Right lobe of liver (tissue), 6 donors: ENCODE measurements around the gene VAC14. TPM values are rescaled to one million over a fixed set of nuclear protein-coding genes. Genes with fewer than 3 reads are reported as not detected.

Experiments
- ATAC-seq, 4 donors: fragments of 200-7000 bp; cut with Tn5 transposase; one replicate each; pipeline ENCODE4 v1.9.1; 2020; ENCODE audit warnings: mild to moderate bottlenecking in 4 of 4, moderate library complexity in 4 of 4
- DNase-seq, 3 donors: peaks; one replicate each; pipeline ENCODE4 v3.0.0-alpha.2; 2020
- H3K27ac ChIP-seq, 3 donors: fragments of 200-600 bp; one replicate each; pipeline ENCODE4 v1.8.0; 2022
- H3K27me3 ChIP-seq, 2 donors: fragments of 200-600 bp; one replicate each; pipeline ENCODE4 v1.8.0; 2022
- H3K36me3 ChIP-seq, 4 donors: fragments of 200-600 bp; sonication (generic) in 1 of 4; one replicate each; pipeline versions ENCODE4 v1.5.1 to v1.8.0; 2017 to 2022; ENCODE audit warnings: control low read depth in 1 of 4
- H3K4me1 ChIP-seq, 4 donors: fragments of 200-600 bp; sonication (generic) in 1 of 4; one replicate each; pipeline versions ENCODE4 v1.5.1 to v1.8.0; 2017 to 2022; ENCODE audit warnings: control low read depth in 1 of 4
- H3K4me3 ChIP-seq, 3 donors: fragments of 200-600 bp; one replicate each; pipeline ENCODE4 v1.8.0; 2022
- H3K9me3 ChIP-seq, 4 donors: fragments of 200-600 bp; sonication (generic) in 1 of 4; one replicate each; pipeline versions ENCODE4 v1.5.1 to v1.8.0; 2017 to 2022; ENCODE audit warnings: control low read depth in 1 of 4
- POLR2A ChIP-seq: fragments of 450-650 bp; IDR thresholded peaks from one replicate; pipeline ENCODE4 v1.6.1; 2017; ENCODE audit warnings: antibody characterized with exemption, mild to moderate bottlenecking
- WGBS: methylation state at CpG from one replicate; pipeline ENCODE4 v1.1.6; 2018; ENCODE audit warnings: low coverage, low lambda C conversion rate; ENCODE audit not compliant: insufficient coverage; ENCODE audit errors: missing lambda C conversion rate; 5-methylcytosine and 5-hydroxymethylcytosine counted together
- intact Hi-C, 2 donors: fragments of 100-400 bp; cut with DNase I; formaldehyde crosslinking; loops; one replicate each; pipeline versions ENCODE4 v1.11.2 to v1.14.1; 2022
- total RNA-seq, 6 experiments: library from RNA; depleted of rRNA in 2 of 6; stranded (reverse); fragments of >200 nt in 2 of 6; fragmentation: NEBNext Ultra II Directional in 3 of 6; extraction: Animal tissue kit (Norgen Biotek cat#: 25700) in 3 of 6; gene quantifications; one replicate each; pipeline versions ENCODE4 v1.1.0 to v1.2.4, GENCODE V29; 2016 to 2023
- TF ChIP-seq, protein P1 (sequence below), 4 donors: fragments of 200-600 bp in 3 of 4; fragments of 450-650 bp in 1 of 4; IDR thresholded peaks; one replicate each; pipeline versions ENCODE4 v1.5.1 to v1.8.0; 2016 to 2022; ENCODE audit warnings: antibody characterized with exemption in 4 of 4, mild to moderate bottlenecking in 2 of 4
- donor health status: DM: no; HTN: yes; CAD: no.
- donor health status: DM: no; HTN: no; CAD: no.
- donor health status: DM: no; HTN: no; CAD: no.
- donor health status: DM: no; HTN: yes; CAD: no.
- donor health status: DM: no; HTN: yes; CAD: no.

VAC14 gene
- total RNA-seq, 6 experiments from 2014 or later = 14.3 to 40.2 (median 23.4) TPM

DNA sequence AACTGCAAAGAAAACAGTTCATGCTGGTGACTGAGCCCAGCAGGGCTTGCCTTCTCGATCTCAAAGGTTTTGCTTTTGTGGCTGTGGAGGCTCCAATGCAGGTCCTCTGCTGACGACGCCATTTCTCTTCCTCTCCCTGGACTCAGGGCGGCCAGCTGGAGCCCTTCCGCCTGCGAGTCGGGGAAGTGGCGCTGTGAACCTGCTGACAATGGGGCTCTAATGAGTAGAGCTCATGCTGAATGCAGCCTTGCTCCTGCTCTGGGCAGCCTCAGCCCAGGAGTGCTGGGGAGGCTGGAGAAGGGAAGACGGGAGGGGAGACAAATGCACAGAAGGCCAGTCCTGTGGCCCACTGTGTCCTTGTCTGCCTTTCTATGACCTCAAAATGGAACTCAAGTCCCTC lies 43.8 kb downstream of the VAC14 start:
- Histone ChIP-seq H3K4me1 (peaks cover 0 to 23% (median 9%) of the 10 kb centered on the region in 4 donors), H3K36me3 (peaks cover 0 to 5% (median 0%) of the 10 kb centered on the region in 4 donors), H3K27ac (no peak overlapping the region), H3K27me3 (no peaks in the 10 kb centered on the region), H3K4me3 (no peak overlapping the region), H3K9me3 (no peaks in the 10 kb centered on the region)
- ATAC-seq = peak in 1 of 4 donors; percentile 22
- intact Hi-C loops = loop anchor here in 1 of 2 donors (5.0 kb wide), 1 partner anchor 80 kb away; no protein-coding TSS in a partner anchor
- WGBS = 88% methylated on average over 5 of the region's 9 CpGs
- no peak for DNase-seq
- TF ChIP-seq, protein P1, sequence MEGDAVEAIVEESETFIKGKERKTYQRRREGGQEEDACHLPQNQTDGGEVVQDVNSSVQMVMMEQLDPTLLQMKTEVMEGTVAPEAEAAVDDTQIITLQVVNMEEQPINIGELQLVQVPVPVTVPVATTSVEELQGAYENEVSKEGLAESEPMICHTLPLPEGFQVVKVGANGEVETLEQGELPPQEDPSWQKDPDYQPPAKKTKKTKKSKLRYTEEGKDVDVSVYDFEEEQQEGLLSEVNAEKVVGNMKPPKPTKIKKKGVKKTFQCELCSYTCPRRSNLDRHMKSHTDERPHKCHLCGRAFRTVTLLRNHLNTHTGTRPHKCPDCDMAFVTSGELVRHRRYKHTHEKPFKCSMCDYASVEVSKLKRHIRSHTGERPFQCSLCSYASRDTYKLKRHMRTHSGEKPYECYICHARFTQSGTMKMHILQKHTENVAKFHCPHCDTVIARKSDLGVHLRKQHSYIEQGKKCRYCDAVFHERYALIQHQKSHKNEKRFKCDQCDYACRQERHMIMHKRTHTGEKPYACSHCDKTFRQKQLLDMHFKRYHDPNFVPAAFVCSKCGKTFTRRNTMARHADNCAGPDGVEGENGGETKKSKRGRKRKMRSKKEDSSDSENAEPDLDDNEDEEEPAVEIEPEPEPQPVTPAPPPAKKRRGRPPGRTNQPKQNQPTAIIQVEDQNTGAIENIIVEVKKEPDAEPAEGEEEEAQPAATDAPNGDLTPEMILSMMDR (IDR thresholded peaks at IDR 0.05) = no peak
- TF ChIP-seq POLR2A = no peak

DNA sequence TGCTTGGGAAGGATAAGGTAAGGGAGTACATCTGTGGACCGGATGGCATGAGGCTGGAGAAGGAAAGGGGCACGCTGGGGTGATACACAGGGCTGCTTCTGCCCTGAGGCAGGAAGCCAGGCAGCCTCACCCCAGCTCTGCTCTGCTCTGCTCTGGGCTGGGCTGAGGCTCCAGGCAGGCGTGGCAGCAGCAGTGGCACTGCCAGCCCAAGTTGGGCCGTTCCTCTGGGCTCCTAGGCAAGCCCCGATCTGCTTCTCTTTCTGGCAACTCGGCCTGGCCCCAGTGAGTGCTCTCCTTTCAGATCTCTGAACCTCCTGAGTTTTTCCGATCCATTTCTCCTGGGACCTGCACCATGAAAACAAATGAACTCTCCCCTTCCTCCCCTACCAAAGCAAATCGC lies 44.9 kb downstream of the VAC14 start:
- Histone ChIP-seq H3K4me1 (peaks cover 0 to 31% (median 18%) of the 10 kb centered on the region in 4 donors), H3K27ac (no peak overlapping the region), H3K9me3 (no peaks in the 10 kb centered on the region), H3K4me3 (no peak overlapping the region), H3K27me3 (no peaks in the 10 kb centered on the region), H3K36me3 (peaks cover 0 to 5% (median 0%) of the 10 kb centered on the region in 4 donors)
- ATAC-seq (no peak), DNase-seq (no peak)
- intact Hi-C loops = loop anchor here in 1 of 2 donors (5.0 kb wide), 1 partner anchor 79 kb away; no protein-coding TSS in a partner anchor
- WGBS = 93% methylated on average over 3 of the region's 8 CpGs
- TF ChIP-seq, protein P1 (IDR thresholded peaks at IDR 0.05) = no peak
- TF ChIP-seq POLR2A = no peak

DNA sequence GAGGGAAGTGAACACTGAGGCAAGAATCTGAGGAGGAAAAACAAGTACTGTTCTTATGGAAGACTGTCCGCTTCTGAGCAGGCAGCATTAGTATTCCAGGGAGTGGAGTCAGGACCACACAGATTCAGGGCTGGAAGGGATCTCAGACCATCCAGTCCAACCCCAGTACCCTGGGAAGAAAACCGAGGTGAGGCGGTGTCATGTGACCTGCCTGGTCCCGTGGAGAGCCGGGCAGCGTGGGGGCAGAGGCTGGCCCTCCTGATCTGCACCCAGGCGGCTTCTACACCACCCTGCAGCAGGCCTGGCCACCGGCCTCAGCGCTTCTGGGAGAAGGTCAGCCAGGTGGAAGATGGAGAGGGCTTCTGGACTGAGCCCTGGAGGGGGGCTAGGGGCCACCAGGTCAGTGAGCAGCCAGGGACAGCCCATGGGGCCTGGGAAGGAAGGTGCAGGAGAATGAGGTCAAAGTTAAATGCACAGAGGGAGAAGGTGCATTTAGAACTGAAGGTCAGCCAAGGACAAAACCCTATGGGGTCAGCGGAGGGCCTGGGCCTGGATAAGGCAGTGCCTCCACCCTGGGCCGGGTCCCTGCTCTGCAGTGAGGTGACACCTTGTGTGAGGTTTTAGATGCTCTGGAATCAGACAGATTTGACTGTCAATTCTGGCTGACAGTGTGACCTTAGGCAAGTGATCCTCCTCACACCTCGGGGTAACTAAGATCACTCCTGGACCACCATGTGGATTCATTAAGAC lies 45.9 kb downstream of the VAC14 start:
- 93% methylated on average over 4 of the region's 12 CpGs for WGBS
- Histone ChIP-seq H3K36me3 (peaks cover 0 to 5% (median 0%) of the 10 kb centered on the region in 4 donors), H3K27me3 (no peaks in the 10 kb centered on the region), H3K27ac (no peak overlapping the region), H3K9me3 (no peaks in the 10 kb centered on the region), H3K4me3 (no peak overlapping the region), H3K4me1 (peaks cover 0 to 40% (median 24%) of the 10 kb centered on the region in 4 donors)
- TF ChIP-seq, protein P1 (IDR thresholded peaks at IDR 0.05) = no peak
- no peak for TF ChIP-seq POLR2A
- DNase-seq = no peak
- intact Hi-C loops = loop anchor here in 1 of 2 donors (5.0 kb wide), 1 partner anchor 78 kb away; no protein-coding TSS in a partner anchor
- ATAC-seq = no peak

DNA sequence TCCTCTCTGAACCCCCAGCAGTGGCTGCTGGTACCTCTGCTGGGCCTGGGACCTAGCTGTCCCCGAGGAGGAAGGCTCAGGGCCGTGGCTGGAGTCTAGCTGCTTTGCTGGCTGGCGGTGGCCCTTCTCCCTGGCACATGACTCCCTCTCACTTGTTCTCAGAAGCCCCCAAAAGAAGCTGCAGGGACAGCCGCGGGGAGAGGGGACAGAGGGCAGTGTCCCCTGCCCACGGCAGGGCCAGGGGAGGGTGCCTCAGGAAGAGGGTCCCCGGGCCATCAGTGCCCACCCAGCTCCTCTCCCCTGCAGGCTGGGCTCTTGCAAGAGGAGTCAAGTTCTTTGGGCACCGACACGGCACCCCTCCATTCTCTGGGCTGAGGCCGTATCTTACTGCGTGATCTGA lies 46.6 kb downstream of the VAC14 start:
- Histone ChIP-seq H3K36me3 (peaks cover 0 to 5% (median 0%) of the 10 kb centered on the region in 4 donors), H3K9me3 (no peaks in the 10 kb centered on the region), H3K4me3 (no peak overlapping the region), H3K27ac (no peak overlapping the region), H3K27me3 (no peaks in the 10 kb centered on the region), H3K4me1 (peaks cover 0 to 46% (median 30%) of the 10 kb centered on the region in 4 donors)
- no peak for TF ChIP-seq POLR2A
- TF ChIP-seq, protein P1 (IDR thresholded peaks at IDR 0.05) = no peak
- intact Hi-C loops = no loop called here
- DNase-seq = no peak
- ATAC-seq = no peak
- 98% methylated on average over 4 of the region's 11 CpGs for WGBS
